Measurements from ENCODE around the gene ARRDC4.

GRCh38 chr15:98003996-98004395 lies 43.5 kb downstream of the ARRDC4 start:
- TF ChIP-seq EZH2 (IDR thresholded peaks at IDR 0.05; ENCODE audit: insufficient read depth, poor library complexity, severe bottlenecking) = no peak
- no peak for TF ChIP-seq EZH2phosphoT487 (IDR thresholded peaks at IDR 0.05; ENCODE audit: insufficient read depth, low read depth)
